Erythroblast (primary cell): ENCODE data around the gene DNAJC19.

Experiments used
- GATA1 ChIP-seq: IDR thresholded peaks from 2 replicates; pipeline ENCODE4 v1.6.1; 2011; ENCODE audit warnings: low read depth, mild to moderate bottlenecking, control low read depth, low read length, moderate library complexity
- POLR2A ChIP-seq: IDR thresholded peaks from 2 replicates; pipeline ENCODE4 v1.6.1; 2011; ENCODE audit warnings: mild to moderate bottlenecking, low read length

- TF ChIP-seq POLR2A (no peak), GATA1 (no peak)
Measured at GRCh38 chr3:180996415-180996932, 6.9 kb upstream of the DNAJC19 start.
